Esophagus (tissue), 2 donors: Measurements from ENCODE around the gene ARHGAP22. TPM values are rescaled to one million over a fixed set of nuclear protein-coding genes. Genes with fewer than 3 reads are reported as not detected.

Experiments used
- H3K27ac ChIP-seq, 2 donors: one replicate each; pipeline ENCODE4 v1.5.1; 2013; ENCODE audit warnings: low read depth in 2 of 2, mild to moderate bottlenecking in 2 of 2, inconsistent platforms in 1 of 2, low read length in 1 of 2, moderate library complexity in 1 of 2
- H3K27me3 ChIP-seq, 2 donors: one replicate each; pipeline ENCODE4 v1.6.1; 2013; ENCODE audit warnings: low read length in 2 of 2, control low read depth in 1 of 2, mild to moderate bottlenecking in 1 of 2; ENCODE audit not compliant: insufficient read depth in 2 of 2, control insufficient read depth in 1 of 2
- H3K36me3 ChIP-seq, 2 donors: one replicate each; pipeline ENCODE4 v1.6.1; 2013; ENCODE audit warnings: low read length in 1 of 2; ENCODE audit not compliant: control insufficient read depth in 2 of 2, insufficient read depth in 2 of 2
- H3K4me1 ChIP-seq, 2 donors: one replicate each; pipeline ENCODE4 v1.6.1; 2013; ENCODE audit warnings: low read length in 1 of 2; ENCODE audit not compliant: control insufficient read depth in 2 of 2, insufficient read depth in 2 of 2
- H3K4me3 ChIP-seq, 2 donors: one replicate each; pipeline ENCODE4 v1.5.1; 2013; ENCODE audit warnings: low read length in 2 of 2, mild to moderate bottlenecking in 2 of 2, low read depth in 1 of 2, moderate library complexity in 1 of 2
- H3K9me3 ChIP-seq, 2 donors: one replicate each; pipeline ENCODE4 v1.6.1; 2013; ENCODE audit warnings: mild to moderate bottlenecking in 2 of 2, low read depth in 1 of 2, low read length in 1 of 2, moderate library complexity in 1 of 2; ENCODE audit not compliant: control insufficient read depth in 2 of 2, insufficient read depth in 1 of 2
- WGBS, 2 donors: extraction: QIAGEN DNeasy Blood & Tissue Kit; methylation state at CpG; one replicate each; pipeline ENCODE4 v1.1.7; 2013; 5-methylcytosine and 5-hydroxymethylcytosine counted together
- polyA plus RNA-seq, 2 donors: library from polyadenylated mRNA; stranded (reverse); fragments of 200-250 nt; gene quantifications; one replicate each; pipeline ENCODE4 v1.2.3, GENCODE V29; 2013
- donor health status: healthy with polysubstance abuse.
- donor health status: Bipolar disorder and iron deficiency.

The ARHGAP22 gene
- polyA plus RNA-seq, 2 donors = 1.2 to 1.6 TPM

DNA sequence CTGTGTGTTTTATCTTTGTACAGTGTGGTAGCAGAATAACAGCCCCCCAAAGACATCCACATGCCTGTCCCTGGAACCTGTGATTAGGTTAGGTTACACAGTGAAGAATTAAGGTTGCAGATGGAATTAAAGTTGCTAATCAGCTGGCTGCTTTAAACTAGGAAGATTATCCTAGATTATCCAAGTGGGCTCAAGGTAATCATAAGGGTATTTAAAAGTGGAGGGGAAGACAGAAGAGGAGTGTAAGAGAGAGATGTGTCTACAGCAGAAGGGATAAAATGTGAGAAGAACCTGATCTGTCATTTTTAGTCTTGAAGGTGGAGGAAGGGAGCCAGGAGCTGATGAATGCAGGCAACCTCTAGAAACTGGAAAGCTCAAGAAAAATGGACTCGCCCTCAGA, 117.6 kb downstream of the ARHGAP22 start:
- Histone ChIP-seq H3K4me1 (no peaks in the 10 kb centered on the region), H3K4me3 (no peak overlapping the region), H3K27me3 (peaks cover 0 to 3% of the 10 kb centered on the region in 2 donors), H3K27ac (no peak overlapping the region), H3K36me3 (no peaks in the 10 kb centered on the region), H3K9me3 (no peaks in the 10 kb centered on the region)
- 76 to 88% methylated on average over 1 of the region's 1 CpG for WGBS, 2 donors

DNA sequence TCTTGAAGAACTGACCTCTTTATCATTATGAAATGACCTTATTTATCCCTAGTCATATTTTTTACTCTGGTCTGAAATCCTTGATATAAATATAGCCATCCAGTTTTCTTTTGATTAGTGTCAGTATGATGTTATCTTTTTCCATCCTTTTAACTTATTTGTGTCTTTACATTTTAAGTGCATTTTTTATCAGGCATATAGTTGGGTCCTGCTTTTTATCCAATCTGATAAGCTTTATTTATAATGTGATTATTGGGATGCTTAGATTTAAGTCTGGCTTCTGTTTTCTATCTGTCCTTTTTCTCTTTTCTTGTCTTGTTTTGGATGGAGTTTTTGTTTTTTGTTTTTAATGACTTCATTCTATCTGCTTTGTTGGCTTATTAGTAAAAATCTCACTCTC, 119.2 kb downstream of the ARHGAP22 start:
- Histone ChIP-seq H3K4me3 (no peak overlapping the region), H3K36me3 (no peaks in the 10 kb centered on the region), H3K27ac (no peak overlapping the region), H3K4me1 (no peaks in the 10 kb centered on the region), H3K9me3 (no peaks in the 10 kb centered on the region), H3K27me3 (peaks cover 0 to 2% of the 10 kb centered on the region in 2 donors)

DNA sequence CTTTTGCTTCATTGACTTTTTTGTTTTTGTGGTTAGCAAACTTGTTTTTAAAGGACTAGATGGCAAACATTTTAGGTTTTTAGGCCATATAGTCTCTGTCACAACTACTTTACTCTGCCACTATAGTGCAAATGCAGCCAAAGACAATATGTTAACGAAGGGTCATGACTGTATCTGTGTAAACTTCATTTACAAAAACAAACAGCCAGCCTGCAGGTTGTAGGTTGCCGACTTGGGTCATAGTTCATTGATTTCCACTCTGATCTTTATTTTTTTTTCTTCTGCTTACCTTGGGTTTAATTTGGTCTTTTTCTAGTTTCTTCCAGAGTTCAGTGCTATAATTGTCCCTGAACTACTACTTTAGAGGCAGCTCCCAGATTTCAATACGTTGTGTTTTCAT, 120.0 kb downstream of the ARHGAP22 start:
- Histone ChIP-seq H3K36me3 (no peaks in the 10 kb centered on the region), H3K9me3 (no peaks in the 10 kb centered on the region), H3K27ac (no peak overlapping the region), H3K4me1 (no peaks in the 10 kb centered on the region), H3K27me3 (no peaks in the 10 kb centered on the region), H3K4me3 (no peak overlapping the region)
- WGBS, 2 donors = 61 to 79% methylated on average over 3 of the region's 3 CpGs

DNA sequence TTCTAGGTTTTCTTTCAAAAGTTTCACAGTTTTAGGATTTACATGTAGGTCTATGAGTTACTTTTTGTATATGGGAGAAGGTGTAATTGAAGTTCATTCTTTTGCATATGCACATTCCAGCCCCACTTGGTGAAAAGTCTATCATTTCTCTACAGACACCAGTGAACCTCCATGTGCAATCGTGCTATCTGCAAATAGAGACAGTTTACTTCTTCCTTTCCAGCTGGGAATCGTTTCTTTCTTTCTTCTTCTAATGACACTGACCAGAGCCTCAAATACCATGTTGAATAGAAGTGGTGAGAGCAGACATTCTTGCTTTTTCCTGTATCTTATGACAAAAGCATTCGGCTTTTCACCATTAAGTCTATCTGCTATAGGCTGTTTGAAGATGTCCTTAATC, 122.7 kb downstream of the ARHGAP22 start:
- Histone ChIP-seq H3K9me3 (no peaks in the 10 kb centered on the region), H3K4me3 (no peak overlapping the region), H3K27ac (no peak overlapping the region), H3K36me3 (no peaks in the 10 kb centered on the region), H3K27me3 (no peaks in the 10 kb centered on the region), H3K4me1 (no peaks in the 10 kb centered on the region)
- 70 to 76% methylated on average over 3 of the region's 3 CpGs for WGBS, 2 donors

DNA sequence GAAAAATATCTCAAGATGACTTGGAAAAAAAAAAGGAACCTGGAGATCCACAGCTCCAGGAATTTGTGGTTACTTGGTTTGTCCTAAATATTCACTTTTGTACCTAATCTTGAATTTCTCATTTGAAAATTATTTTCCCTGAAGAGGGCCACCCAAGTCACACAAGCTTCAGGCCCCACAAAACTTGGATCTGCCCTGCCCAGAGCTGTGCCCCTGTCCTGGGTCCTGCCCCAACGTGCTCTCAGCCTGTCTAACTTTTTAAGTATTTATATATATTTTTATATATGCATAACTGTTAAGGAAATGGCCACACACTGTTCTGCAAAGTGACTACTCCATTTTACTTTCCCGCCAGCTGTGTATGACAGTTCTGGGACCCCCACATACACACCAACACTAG, 123.5 kb downstream of the ARHGAP22 start:
- Histone ChIP-seq H3K4me3 (no peak overlapping the region), H3K27ac (no peak overlapping the region), H3K9me3 (no peaks in the 10 kb centered on the region), H3K4me1 (no peaks in the 10 kb centered on the region), H3K36me3 (no peaks in the 10 kb centered on the region), H3K27me3 (no peaks in the 10 kb centered on the region)
- WGBS, 2 donors = 72 to 73% methylated on average over 2 of the region's 2 CpGs

DNA sequence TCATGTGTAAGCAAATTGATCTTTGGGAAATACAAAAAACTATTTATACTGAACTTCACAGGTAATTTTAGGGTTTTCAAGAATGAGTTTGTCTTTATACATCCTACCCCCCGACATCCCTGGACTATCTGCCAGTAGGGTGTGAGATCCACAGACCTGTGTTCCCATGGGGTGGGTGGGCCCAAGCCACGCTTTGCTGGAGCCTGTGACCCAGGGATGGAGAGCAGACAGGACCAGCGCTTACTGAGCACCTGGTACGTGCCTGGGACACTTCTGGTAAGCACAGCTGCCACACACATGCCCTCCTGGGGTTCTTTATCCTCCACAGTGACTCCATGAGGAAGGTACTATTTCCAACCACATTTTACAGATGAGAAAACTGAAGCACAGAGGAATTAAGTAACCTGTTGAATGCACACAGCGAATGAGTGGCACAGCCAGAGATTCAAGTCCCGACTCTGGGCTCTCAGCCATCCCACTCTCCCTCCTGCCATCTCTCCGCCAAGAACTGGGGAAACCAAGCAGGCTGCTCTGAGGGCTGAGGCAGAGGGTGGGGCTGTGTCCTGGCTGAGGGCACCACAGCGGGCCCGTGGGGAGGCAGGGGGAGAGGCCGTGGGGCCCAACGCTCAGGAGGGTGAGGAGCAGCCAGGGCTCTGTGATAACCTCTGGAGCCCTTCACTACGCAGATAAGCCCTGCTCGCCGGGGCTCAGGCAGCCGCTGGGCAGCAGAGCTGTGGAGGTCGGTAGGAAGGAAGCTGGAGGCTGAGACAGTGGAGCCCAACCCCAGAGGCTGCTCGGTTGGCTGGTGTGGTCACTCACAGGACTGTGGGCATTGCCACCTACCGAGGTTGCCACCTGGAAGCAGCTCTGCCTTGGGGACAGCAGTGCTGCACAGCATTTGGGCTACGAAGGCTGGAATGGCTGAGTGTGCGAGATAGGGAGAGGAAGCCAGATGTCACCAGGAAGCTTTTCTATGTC, 124.2 kb downstream of the ARHGAP22 start:
- Histone ChIP-seq H3K4me1 (no peaks in the 10 kb centered on the region), H3K27ac (no peak overlapping the region), H3K9me3 (no peaks in the 10 kb centered on the region), H3K36me3 (no peaks in the 10 kb centered on the region), H3K4me3 (no peak overlapping the region), H3K27me3 (no peaks in the 10 kb centered on the region)
- 50 to 54% methylated on average over 19 to 20 of the region's 20 CpGs for WGBS, 2 donors

DNA sequence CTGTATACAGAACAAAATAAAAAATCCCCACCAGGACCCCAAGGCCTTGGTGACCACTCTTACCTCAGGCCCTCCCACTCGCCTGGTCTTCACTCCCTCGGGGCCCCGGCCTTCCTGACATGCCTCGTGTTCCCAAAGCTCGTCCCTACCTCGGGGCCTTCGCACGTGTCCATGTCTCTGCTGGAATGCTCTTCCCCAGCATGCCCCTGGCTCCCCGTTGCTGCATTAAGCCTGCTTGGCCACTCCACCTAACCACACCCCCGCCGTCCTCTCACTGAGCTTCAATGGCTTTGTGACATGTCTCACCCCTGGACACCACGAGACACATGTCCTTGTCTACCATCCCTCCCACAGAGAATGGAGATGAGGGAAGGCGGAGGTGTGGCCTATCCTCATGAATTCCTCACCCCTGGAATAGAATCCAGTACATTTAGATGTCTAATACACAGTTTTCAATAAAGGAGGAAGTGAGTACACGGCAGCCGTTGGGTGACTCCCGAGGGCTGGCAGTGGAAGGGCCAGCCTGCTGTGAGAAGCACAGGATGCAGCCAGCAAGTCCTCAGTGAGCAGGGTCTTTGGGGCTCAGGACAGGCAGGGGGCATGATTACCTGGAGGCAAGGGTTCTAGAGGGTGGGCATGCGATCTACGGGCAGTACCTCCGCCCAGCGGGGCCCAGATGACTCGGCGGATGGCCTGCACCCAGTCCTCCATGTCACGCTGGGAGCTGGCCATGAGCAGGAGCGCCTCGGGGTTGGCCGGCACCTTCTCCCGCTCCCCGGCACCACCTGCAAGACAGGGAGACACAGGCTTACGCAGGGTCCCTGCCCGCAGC, 125.7 kb downstream of the ARHGAP22 start:
- H3K36me3 ChIP-seq = no peaks in the 10 kb centered on the region
- no peaks in the 10 kb centered on the region for H3K27me3 ChIP-seq
- no peak overlapping the region for H3K4me3 ChIP-seq
- no peaks in the 10 kb centered on the region for H3K9me3 ChIP-seq
- peaks cover 0 to 3% of the 10 kb centered on the region in 2 donors for H3K4me1 ChIP-seq
- no peak overlapping the region for H3K27ac ChIP-seq
- 81 to 84% methylated on average over 30 of the region's 30 CpGs for WGBS, 2 donors

DNA sequence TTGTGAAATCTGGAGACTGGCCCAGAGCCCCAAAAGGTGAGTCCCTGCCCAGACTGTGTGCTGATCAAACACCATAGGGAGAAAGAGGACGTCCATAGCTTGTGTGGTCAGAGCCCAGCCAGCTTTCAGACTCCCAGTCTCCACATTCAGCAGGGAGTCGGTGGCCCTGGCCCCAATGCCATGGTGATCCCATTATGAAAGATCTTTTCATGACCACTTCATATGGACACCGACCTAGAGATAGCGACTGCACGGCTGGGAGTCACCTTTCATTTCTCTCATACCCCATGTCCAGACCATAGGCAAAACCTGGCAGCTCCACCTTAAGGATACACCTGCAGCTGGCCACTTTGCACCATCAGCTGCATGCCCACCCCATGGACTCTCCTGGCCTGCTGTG, 126.4 kb downstream of the ARHGAP22 start:
- no peak overlapping the region for H3K4me3 ChIP-seq
- H3K36me3 ChIP-seq = no peaks in the 10 kb centered on the region
- H3K4me1 ChIP-seq = peaks cover 0 to 3% of the 10 kb centered on the region in 2 donors
- WGBS, 2 donors = 82 to 92% methylated on average over 5 of the region's 5 CpGs
- no peaks in the 10 kb centered on the region for H3K9me3 ChIP-seq
- no peak overlapping the region for H3K27ac ChIP-seq
- H3K27me3 ChIP-seq = no peaks in the 10 kb centered on the region

DNA sequence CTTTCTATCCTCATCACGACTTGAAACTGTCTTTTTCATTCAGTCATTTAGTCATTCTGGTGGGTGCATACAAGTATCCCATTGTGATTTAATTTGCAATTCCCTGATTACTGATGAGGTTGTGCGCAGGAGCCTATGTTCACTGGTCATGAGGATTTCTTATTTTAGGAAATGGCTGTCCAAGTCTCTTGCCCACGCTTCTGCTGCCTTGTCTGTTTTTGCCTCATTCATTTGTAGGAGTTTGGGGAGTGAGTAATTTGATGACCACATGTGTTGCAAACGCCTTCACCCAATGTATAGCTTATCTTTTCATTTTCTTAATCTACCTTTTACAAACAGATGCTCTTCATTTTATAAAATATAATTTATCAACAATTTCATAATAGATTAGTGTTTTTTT, 127.3 kb downstream of the ARHGAP22 start:
- no peak overlapping the region for H3K27ac ChIP-seq
- H3K36me3 ChIP-seq = no peaks in the 10 kb centered on the region
- no peaks in the 10 kb centered on the region for H3K27me3 ChIP-seq
- H3K9me3 ChIP-seq = no peaks in the 10 kb centered on the region
- peaks cover 0 to 3% of the 10 kb centered on the region in 2 donors for H3K4me1 ChIP-seq
- no peak overlapping the region for H3K4me3 ChIP-seq
- 80 to 86% methylated on average over 4 of the region's 4 CpGs for WGBS, 2 donors
